GOT3 (cell line): ENCODE data around the gene MYO18B.
"Not testable (repeated sequence)": the region's sequence is repeated elsewhere in the genome, so short reads cannot be mapped to it uniquely, and the experiment has no call there.

Experiments
- DNase-seq: peaks from one replicate; lab custom pipeline; 2025; ENCODE audit warnings: mixed read lengths; lab: John Stamatoyannopoulos, UW

The MYO18B gene

DNA sequence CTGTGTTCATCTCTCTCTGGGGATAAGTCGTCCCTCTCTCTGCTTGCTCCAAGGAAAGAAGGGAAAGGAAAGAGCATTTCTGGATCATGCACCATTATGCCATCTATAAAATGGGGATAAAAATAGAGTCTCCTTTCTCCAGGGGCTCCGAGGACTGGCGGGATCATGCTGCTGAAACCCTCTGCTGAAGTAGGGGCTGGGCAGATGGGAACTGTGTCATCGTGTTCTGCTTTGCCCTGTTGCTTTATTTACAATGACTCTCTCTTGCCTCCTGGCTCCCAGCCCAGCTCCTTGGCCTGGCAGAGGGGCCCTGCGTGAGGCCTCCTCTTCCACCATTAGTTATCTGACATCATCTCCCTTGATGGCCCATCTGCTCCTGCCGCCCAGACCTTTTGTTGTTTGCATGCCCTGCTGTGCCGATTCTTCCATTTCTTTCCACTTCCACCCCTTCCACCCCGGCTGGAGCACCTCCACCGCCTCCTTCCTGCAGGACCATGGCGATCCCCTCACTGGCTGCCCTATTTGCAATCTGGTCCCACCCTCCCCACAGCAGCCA lies 200.9 kb downstream of the MYO18B start:
- peak; percentile 23 for DNase-seq

DNA sequence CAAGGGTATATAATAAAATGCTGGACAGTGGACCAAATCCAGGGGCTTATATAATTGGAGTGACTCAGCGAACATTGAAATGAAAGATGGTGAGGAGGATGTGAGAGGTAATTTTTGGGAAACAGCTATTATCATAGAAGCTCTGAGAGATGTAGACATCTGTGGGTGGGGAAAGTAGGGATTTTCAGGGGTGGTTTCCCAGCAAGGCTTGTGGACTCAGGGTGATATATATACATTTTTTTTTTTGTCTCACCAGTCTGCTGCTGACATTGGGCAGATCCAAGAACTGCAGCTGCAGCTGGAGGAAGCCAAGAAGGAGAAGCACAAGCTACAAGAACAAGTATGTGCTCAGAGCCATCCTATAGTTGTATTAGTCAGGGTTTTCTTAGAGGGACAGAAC lies 208.1 kb downstream of the MYO18B start:
- no peak for DNase-seq

DNA sequence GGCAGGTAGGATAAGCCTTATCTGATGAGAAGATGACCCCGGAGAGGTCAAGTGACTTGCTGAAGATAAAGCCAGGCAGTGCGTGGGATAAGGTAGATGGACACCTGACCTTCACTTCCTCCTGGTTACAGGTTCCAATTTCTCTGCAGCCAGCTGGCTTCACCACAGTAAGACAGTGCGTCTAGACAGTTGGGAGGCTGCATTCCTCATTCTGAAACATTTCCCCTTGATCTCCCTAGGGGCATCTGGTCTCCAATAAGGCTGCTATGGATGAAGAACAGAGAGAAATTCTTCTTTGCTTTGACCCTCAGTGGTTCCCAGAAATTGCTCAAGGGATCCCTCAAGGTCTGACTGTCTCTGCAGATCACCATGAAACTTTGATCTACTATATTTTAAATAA lies 211.3 kb downstream of the MYO18B start:
- DNase-seq: no peak

DNA sequence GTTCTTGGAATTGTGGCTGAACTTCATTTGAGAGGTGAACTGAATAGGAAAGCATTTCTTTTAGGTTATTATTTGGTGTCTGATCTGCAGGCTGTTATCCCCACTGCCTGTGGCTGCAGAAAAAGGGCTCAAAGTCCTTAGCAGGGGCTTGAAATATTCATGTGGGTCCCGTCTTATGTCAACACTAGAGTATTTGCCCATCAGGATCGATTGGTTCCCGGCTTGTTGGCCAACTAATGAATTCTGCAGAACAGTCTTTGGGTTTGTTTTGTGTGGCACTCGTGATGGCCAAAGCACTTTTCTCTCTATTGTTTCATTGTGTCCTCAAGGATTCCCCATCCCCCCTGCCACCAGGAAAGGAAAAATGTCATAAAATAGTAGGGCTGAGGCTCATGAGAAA lies 211.9 kb downstream of the MYO18B start:
- no peak for DNase-seq

DNA sequence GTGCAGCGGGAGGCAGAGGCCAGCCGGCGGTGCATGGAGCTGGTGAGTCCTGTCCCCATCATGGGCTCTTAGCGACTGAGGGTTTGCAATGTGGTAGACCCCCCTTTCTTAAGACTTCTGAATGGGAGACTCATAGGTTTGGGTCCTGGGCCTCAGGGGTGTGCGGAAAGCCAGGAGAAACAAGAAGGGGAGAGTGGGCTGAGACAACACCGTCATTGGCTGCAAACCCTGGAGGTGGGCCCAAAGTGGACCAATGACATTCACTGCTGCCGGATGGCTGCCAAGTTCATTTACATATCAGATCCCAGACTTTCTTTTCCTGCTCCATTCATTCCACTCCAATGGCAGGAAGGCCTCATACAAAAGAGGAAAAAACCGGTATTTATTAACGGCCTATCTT lies 213.3 kb downstream of the MYO18B start:
- no peak for DNase-seq

DNA sequence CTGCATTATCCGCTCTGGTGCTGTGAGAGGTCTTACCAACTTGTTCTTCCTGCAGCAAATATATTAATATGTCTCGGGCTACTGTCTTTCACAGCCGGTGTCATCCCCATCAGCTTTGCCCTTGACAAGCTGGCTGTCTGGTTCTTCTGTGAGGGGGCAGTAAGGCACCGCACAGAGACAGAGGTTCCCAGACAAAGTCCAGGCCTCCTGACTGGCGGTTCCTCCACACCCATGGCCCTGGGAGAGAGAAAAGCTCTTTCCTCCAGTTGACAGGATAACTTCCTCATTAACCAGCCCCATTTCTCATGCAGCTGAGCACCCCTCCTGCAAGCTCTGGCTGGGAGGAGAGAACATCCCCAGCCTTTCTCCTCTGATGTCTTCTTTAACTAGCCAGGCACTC lies 214.8 kb downstream of the MYO18B start:
- DNase-seq: no peak

DNA sequence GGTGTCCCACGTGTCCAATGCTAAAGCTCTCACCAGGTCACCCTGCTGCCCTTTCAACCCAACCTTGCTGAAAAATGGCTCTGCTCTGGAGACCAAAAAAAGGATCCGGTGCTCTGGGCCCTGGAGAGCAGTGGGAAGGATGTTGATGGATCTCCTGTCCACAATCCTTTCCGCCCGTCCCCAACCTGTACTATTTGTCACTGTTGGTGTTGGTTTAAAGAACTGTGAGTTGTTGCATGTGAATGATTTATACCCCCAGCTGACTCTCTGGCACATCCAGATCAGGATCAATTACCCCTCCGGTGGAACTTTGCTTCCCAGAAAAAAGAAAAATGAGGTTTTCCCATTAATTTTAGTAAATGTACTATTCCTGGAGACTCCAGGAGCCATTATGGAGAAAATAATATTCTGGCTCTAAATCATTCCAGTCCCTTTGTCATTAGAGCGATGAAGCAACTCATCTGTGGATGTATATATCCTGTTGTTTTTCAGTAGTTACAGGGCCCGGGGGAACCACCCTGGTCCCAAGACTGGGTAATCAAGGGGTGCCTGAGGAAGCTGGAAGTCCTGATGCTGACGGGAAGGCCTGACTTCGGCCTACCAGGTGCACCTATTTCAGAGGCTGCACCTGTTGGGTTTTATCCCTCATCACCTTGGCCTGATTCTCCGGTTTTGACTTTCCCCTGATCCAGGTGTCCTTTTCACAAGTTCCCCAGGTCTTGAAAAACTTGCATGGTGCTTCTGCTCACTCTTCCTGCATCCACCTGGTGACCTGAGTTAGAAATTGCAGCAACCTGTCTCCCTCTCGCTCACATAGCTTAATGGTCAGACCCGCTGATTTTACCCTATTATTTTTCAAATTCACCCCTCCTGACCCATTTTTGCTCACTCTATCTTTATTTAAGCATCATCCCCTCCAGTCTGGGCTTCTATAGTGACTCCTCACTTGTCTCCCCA lies 218.1 kb downstream of the MYO18B start:
- no peak for DNase-seq

DNA sequence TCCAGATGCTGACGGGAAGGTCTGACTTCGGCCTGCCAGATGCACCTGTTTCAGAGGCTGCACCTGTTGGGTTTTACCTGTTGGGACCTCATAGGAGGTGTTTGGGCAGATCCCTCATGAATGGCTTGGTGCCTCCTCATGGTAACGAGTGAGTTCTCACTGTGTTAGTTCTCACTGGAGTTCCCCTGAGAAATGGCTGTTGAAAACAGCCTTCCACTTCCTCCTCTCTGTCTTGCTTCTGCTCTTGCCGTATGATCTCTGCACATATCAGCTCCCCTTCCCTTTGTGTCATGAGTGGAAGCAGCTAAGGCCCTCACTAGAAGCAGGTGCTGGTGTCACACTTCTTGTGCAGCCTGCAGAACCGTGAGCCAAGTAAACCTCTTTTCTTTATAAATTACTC lies 219.7 kb downstream of the MYO18B start:
- DNase-seq: no peak

DNA sequence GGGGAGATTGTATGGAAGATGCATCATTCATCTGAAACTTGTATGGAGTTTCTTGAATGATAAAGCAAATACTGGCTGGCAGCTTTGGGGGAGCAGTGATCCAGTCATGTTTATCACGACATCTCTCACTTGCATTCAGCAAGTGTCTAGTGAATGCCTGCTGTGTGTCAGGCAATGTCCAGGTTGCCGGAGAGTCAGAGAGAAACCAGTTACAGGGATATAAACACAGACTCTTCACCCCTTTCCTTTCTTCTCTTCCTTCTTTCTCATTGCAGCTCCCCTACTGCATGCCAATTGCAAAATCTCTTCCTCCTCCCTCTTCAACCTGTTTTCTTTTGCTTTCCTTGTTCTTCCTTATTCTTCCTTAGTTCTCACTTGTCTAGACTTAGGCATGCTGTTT lies 220.7 kb downstream of the MYO18B start:
- DNase-seq: no peak

DNA sequence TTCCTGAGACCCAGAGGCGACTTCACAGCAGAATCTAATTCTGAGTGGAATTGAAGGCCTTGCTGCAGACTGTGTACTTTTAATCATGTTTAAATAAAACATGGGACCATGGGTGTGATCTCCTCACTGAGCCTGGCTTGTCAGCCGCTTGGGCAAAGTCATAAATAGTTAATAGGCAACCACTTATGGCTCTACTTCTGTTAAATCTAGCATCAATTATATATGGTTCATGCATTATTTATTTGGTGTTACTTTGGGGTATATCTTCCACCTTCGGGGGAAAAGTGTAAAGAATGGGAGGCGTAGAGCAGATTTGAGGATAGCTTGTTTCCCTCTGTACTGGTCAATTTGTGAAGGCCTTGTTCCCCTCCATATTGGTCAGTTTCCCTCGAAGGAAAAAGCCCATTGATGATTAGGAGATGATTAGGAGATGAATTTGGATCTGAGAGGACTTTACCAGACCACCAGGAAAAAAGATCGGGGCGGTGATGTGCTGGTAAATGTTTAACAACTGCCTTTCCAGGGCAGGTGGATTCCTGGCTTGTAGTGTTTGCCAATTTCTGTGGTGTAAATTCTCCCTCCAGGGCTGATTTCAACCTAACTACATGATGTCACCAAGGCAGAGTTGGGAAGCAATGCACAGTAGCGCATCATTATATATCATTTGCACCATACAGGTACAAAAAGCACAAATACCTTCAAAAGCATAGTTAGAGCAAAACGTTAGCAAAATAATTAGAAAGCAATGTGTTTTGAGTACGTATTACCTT lies 223.2 kb downstream of the MYO18B start:
- DNase-seq: no peak

DNA sequence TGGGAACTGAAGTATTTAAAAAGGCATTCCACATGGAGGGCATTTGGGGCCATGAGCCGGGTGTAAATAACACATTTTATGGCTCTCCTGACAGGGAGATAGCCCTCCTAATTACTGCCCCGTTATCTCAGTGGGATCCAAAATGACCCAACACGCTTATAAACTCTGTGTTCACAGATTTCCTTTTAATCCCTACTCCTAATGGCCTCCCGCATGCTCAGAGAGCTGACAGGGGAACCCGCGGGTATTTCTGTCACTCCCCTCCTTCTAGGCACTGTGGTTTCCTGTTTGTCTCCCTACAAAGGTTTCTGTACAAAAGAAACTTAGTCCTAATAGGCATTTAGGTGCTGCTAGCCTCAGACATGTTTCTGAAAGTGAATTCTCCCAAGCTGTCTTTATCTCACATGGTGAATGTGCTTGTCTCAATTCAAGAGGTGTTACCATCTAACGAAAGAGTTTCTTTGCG lies 224.5 kb downstream of the MYO18B start:
- no peak for DNase-seq

DNA sequence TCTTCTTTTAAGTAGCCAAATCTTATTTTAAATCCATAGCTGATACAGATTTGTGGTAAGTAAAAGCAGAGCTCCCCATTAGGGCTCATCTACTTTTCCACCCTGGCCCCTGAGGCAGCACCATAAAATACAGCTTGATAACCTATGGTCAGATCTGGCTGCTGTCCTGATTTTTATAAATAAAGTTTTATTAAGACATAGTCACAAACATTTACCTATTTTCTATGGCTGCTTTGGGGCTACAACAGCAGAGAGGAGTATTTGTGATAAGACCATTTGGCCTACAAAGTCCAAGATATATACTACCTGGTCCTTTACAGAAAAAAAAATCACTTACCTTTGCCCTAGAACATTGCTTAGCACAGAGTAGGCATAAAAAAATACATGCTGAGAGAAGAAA lies 227.3 kb downstream of the MYO18B start:
- DNase-seq: no peak

DNA sequence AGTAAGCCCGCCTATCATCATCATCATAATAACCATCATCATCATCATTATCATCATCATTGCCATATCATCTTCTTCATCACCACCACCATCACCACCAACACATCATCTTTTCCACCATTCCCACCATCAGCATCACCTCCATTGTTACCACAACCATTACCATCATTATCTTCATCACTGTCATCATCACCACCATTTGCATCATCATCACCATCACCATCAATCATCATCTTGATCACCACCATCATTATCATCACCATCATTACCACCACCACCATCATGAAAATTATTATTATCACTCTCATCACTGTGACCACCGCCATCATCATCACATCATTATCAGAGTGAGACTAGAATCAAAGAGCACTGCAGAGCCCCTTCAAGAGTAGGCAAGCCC lies 227.9 kb downstream of the MYO18B start:
- no peak for DNase-seq

DNA sequence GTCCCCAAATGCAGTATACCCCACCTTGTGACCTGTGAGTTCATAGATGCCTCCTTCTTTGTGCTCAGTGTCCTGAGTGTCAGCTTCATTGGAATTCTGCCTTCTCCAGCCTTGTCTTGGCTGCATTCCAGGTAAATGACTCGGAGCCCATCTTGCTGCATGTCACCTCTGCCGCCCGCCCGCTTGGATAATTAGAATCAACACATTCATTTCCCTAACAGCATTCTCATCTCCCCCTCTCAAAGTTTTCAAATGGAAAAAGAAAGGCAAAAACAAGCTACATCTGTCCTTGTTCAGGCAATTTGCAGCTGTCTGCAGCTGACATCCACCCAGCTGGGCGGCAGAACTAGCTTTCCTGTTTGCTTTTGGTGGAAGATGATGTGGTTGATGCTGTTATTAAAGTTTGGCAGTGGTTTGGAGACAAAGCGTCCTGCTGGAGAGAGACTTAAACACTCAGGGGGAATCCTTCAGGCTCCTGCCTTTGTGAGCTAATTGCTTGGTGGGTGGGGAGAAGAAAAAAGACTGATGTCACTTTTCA lies 228.5 kb downstream of the MYO18B start:
- DNase-seq: no peak

DNA sequence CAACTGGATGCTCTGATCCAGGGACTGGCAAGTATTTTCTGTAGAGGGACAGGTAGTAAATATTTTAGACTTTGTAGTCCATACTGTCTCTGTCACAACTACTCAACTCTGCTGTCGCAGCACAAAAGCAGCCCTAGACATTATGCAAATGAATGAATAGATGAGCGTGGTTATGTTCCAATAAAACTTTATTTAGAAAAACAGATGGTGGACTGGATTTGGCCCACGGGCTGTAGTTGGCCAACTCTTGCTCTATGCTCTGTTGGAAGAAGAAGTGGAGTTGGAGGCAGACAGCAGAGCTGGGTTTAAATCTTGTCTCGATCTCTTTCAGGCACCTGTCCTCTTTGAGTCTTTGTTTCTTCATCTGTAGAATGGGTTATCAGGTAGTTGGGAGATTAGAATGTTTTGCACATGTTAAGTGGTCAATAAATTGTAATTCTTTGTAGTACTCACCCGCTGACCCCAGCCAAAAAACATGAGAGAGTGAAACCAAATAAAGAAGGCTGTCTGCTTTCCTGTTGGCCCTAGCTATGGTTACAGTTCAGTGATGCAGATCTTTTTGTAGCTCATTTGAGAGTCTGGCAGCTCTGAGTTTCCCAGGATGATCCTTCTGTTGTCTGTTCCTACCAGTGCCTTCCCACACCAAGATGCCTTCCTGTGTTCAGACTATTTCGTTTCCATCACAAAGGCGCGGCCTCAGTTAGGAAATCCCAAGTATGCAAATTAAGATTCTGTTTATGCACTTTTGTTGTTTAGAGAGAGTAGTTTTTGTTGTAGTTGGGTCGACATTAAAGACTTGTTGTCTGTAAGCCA lies 229.2 kb downstream of the MYO18B start:
- DNase-seq: no peak

DNA sequence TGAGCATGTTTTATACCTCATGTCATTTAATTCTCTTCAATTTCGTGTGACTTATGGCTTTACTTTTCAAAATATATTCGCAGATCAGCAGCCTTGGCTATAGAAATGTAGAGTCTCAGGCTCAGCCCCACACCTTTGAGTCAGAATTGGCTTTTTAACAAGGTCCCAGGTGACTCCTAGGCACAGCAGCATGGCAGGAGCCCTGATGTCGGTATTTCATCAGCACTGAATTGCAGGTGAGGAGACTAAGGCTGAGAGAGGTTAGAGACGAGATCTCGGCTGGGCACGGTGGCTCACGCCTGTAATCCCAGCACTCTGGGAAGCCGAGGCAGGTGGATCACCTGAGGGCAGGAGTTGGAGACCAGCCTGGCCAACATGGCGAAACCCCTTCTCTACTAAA lies 230.4 kb downstream of the MYO18B start:
- no peak for DNase-seq

DNA sequence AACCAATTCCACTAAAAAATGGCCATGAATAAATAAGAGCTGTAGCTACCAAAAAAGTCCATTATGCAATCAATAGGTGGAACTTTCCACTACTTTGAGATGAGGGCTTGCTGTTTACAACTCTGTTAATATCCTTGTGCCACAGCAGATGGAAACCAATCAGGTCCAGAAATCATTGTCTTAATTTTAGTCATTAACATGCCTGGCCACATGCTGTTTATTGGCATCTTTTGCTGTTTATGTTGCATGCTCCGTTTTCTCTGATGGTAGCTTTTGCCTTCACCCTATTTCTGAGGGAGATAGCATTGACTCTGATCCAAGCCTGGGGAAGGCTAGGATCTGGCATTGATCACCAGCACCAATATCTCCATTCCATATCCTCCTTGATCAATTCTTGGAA lies 234.4 kb downstream of the MYO18B start:
- DNase-seq: no peak

DNA sequence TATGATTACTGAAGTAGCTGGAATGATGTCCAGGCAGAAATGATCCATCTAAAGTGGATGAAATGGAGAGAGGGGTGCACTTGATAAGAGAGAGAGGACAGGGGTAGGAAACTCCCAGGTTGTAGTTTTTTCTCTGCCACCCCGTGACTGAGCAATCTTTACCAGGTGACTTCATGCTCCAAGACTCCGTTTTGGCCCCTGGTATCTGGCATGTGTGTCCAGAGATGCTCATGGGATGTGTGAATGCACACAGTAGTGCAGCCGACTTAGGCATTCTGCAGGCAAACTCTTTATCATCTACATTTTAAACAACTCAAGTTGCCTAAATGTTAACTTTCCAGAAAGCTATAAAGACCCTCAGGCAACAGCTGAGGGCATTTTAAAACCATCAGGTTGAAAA lies 238.0 kb downstream of the MYO18B start:
- no peak for DNase-seq

DNA sequence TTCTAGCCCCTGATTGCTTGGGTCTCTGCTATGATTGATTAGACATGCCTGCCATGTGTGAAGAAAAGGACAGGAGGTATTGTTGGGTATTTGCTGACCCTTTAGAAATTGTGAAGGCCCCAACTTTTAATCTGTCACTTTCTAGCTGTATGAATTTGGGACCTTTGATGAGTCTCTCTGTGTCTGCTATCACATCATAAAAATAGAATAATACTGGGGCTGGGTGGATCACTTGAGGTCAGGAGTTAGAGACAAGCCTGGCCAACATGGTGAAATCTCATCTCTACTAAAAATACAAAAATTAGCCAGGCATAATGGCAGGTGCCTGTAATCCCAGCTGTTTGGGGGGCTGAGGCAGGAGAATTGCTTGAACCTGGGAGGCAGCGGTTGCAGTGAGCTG lies 242.9 kb downstream of the MYO18B start:
- not testable (repeated sequence) for DNase-seq

DNA sequence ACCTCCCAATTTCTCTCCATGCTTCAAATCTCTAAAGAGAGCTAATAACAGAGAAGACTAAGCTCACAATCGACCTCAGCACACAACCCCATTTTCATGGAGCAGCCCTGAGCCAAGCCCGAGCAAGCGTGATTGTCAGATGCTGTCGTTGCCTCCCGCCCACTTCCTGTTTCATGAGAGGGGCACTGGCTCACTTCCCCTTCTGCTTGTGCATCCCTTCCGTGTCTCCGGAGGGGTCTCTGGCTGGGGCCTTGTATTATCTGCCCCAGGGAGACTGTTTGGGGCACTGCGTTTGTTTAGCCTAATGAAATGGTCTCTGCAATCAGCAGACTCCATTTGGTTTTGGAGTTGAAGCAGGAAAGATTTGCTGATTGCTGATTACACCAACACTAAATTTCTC lies 246.0 kb downstream of the MYO18B start:
- no peak for DNase-seq

DNA sequence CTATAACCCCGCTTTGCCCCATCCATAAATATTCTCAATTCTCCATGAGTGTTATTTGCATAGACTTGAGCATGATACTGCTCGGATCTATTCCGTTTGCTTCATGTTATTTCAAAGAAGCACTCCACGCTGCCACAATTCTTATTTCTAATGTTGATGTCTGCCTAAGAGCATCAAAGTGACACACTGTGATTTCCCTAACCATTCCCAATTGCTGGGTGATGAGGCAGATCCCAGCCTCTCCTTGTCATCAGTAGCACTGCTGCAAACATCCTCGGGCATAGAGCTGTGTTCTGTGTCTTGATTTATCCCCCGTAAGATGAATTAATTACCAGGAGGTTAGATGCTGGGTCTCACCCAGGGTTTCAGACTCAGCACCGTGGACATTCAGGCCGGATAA lies 249.0 kb downstream of the MYO18B start:
- DNase-seq: no peak

DNA sequence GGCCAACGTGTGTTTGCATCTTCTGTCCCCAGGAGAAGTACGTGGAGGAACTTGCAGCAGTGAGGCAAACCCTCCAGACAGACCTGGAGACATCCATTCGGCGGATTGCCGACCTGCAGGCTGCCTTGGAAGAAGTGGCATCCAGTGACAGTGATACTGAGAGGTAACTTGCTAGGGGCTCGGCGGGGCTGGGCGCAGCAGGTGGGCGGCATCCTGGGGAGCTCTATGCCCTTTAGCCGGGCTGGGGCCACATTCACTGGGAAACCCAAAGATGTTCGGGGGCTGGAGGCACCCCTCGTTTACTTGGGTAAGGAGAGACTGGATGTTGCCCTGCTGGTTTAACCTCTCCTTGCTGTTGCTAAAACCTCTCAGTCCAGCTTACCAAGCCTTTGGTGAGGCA lies 250.3 kb downstream of the MYO18B start:
- no peak for DNase-seq
